DOHH2 (cell line): ENCODE results near the gene SLMAP.

Experiments
- H3F3A ChIP-seq: fragments of 200-600 bp; sonication (generic), shearing (Covaris generic); 2 replicates; pipeline ENCODE4 v1.6.0; 2016; ENCODE audit warnings: antibody characterized with exemption, mild to moderate bottlenecking; ENCODE audit not compliant: control insufficient read depth, insufficient read depth
- H3K27ac ChIP-seq: fragments of 200-600 bp; sonication (generic); 2 replicates; pipeline ENCODE4 v1.5.1; 2014; ENCODE audit warnings: low read depth, mild to moderate bottlenecking, low read length, moderate library complexity
- H3K27me3 ChIP-seq: fragments of 200-600 bp; sonication (generic); 2 replicates; pipeline ENCODE4 v1.6.1; 2014; ENCODE audit warnings: mild to moderate bottlenecking, low read length, mixed read lengths; ENCODE audit not compliant: control insufficient read depth
- H3K36me3 ChIP-seq: fragments of 200-600 bp; sonication (generic); 2 replicates; pipeline ENCODE4 v1.6.1; 2014; ENCODE audit warnings: mild to moderate bottlenecking, low read length, moderate library complexity, mixed read lengths; ENCODE audit not compliant: control insufficient read depth
- H3K4me1 ChIP-seq: fragments of 200-600 bp; sonication (generic); 2 replicates; pipeline ENCODE4 v1.6.1; 2014; ENCODE audit warnings: mild to moderate bottlenecking, low read length, mixed read lengths; ENCODE audit not compliant: control insufficient read depth
- H3K4me2 ChIP-seq: fragments of 200-600 bp; sonication (generic); 2 replicates; pipeline ENCODE4 v1.6.0; 2014; ENCODE audit warnings: mild to moderate bottlenecking, low read length, moderate library complexity
- H3K4me3 ChIP-seq: fragments of 200-600 bp; sonication (generic); 2 replicates; pipeline ENCODE4 v1.5.1; 2014; ENCODE audit warnings: mild to moderate bottlenecking, low read length, mixed read lengths
- H3K79me2 ChIP-seq: fragments of 200-600 bp; sonication (generic); 2 replicates; pipeline ENCODE4 v1.6.1; 2014; ENCODE audit warnings: mild to moderate bottlenecking, low read length, mixed read lengths; ENCODE audit not compliant: control insufficient read depth
- H3K9me2 ChIP-seq: fragments of 200-600 bp; sonication (generic); replicated peaks from 2 replicates; pipeline ENCODE4 v1.6.1; 2014; ENCODE audit warnings: mild to moderate bottlenecking, low read length, mixed read lengths; ENCODE audit not compliant: control insufficient read depth
- H3K9me3 ChIP-seq: fragments of 200-600 bp; sonication (generic); 2 replicates; pipeline ENCODE4 v1.6.1; 2014; ENCODE audit warnings: antibody characterized with exemption, low read length, mixed read lengths; ENCODE audit not compliant: control insufficient read depth, insufficient read depth
- H4K20me1 ChIP-seq: fragments of 200-600 bp; sonication (generic); 2 replicates; pipeline ENCODE4 v1.6.0; 2014; ENCODE audit warnings: low read depth, mild to moderate bottlenecking, antibody characterized with exemption, low read length, moderate library complexity; ENCODE audit not compliant: control insufficient read depth, insufficient read depth
- EZH2phosphoT487 ChIP-seq: fragments of 200-600 bp; sonication (generic); IDR thresholded peaks from 2 replicates; pipeline ENCODE4 v1.6.1; 2017; ENCODE audit warnings: borderline replicate concordance, mild to moderate bottlenecking, antibody characterized with exemption, low read length, moderate library complexity, mixed read lengths
- TF ChIP-seq, protein P1 (sequence below): fragments of 200-600 bp; sonication (generic); IDR thresholded peaks from one replicate; pipeline ENCODE4 v1.5.1; 2014; ENCODE audit warnings: antibody characterized with exemption, mild to moderate bottlenecking, low read depth, low read length; ENCODE audit not compliant: poor library complexity, severe bottlenecking

The SLMAP gene

DNA sequence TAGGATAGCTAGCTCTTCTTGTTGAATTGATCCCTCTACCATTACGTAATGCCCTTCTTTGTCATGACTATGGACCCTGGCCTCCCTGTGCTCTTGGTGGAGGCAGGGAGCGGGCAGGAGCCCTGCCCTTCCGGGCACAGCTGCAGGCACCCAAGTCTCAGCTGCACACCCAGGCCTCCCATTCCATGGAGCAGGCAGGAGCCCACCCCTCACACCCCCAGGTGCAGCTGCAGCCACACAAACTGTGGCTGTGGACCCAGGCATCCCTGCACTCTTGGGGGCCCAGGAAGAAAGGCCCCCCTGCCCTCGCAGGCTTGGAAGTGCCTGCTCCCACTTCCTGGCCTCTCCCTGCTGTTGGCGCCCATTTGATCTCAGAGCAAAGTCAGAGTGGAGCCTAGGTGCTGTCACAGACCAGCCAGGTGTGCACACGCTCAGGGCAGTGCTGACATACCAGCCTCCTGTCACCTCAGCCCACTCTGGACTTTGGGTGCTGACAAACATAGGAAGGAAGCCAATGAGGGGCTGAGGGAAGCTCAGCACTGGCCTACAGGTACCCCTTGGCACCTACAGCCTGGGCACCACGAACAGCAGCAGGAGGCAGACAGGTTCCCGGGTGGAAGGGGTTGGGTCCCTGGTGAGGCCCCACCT, 53.0 kb downstream of the SLMAP start:
- no peaks in the 10 kb centered on the region for H3K36me3 ChIP-seq
- H3K79me2 ChIP-seq = peaks cover 85% of the 10 kb centered on the region
- no peaks in the 10 kb centered on the region for H3K9me2 ChIP-seq
- TF ChIP-seq, protein P1, sequence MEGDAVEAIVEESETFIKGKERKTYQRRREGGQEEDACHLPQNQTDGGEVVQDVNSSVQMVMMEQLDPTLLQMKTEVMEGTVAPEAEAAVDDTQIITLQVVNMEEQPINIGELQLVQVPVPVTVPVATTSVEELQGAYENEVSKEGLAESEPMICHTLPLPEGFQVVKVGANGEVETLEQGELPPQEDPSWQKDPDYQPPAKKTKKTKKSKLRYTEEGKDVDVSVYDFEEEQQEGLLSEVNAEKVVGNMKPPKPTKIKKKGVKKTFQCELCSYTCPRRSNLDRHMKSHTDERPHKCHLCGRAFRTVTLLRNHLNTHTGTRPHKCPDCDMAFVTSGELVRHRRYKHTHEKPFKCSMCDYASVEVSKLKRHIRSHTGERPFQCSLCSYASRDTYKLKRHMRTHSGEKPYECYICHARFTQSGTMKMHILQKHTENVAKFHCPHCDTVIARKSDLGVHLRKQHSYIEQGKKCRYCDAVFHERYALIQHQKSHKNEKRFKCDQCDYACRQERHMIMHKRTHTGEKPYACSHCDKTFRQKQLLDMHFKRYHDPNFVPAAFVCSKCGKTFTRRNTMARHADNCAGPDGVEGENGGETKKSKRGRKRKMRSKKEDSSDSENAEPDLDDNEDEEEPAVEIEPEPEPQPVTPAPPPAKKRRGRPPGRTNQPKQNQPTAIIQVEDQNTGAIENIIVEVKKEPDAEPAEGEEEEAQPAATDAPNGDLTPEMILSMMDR = no peak
- TF ChIP-seq EZH2phosphoT487 = no peak
- no peak overlapping the region for H3K4me2 ChIP-seq
- H3K9me3 ChIP-seq = no peaks in the 10 kb centered on the region; the same call in 1 of the 2 replicates
- H3K27ac ChIP-seq = no peak overlapping the region
- no peaks in the 10 kb centered on the region for H3K27me3 ChIP-seq
- no peaks in the 10 kb centered on the region; the same call in 1 of the 2 replicates for H3F3A ChIP-seq
- no peaks in the 10 kb centered on the region for H3K4me1 ChIP-seq
- H4K20me1 ChIP-seq = no peaks in the 10 kb centered on the region
- H3K4me3 ChIP-seq = no peak overlapping the region

DNA sequence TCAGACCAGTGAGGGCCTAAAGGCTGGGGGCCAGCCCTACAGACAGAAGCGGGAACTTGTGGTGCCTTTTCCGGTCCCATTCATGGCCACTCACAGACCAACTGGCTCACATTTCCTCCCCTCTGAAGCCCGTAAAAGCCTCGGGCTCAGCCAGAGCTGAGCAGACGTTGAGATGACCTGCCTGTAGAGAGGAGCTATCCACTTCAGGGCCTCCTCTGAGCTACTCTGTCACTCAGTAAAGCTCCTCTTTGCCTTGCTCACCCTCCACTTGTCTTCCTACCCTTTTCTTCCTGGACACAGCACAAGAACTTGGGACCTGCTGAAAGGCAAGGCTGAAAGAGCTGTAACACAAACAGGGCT, 53.5 kb downstream of the SLMAP start:
- no peaks in the 10 kb centered on the region; the same call in 1 of the 2 replicates for H4K20me1 ChIP-seq
- H3K27me3 ChIP-seq = no peaks in the 10 kb centered on the region
- peaks cover 2% of the 10 kb centered on the region for H3K4me1 ChIP-seq
- H3K4me2 ChIP-seq = no peak overlapping the region
- H3K9me3 ChIP-seq = no peaks in the 10 kb centered on the region; the same call in 1 of the 2 replicates
- H3K36me3 ChIP-seq = no peaks in the 10 kb centered on the region
- H3K9me2 ChIP-seq = no peaks in the 10 kb centered on the region
- no peak overlapping the region for H3K27ac ChIP-seq
- no peak overlapping the region for H3K4me3 ChIP-seq
- no peaks in the 10 kb centered on the region; the same call in 1 of the 2 replicates for H3F3A ChIP-seq
- peaks cover 86% of the 10 kb centered on the region for H3K79me2 ChIP-seq
- no peak for TF ChIP-seq EZH2phosphoT487
- TF ChIP-seq, protein P1 = no peak

DNA sequence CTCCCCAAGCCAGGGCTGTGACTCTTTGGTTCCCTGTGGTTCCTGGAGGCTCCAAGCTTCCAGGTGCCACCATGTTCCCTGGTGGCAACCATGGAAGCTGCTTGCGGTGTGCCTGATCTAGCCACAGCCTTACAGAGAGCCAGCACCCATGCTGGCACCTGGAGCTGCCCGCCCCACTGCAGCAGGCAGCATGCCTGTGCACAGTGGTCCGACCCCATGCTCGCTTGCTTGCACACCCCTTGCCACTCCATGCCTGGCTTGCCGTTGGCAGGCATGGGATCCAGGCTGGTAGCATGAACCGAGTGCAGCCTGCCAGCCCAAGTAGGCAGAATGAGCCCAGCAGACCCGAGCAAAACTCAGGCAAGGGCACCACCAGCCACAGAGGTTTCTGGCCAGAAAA, 53.9 kb downstream of the SLMAP start:
- no peak overlapping the region for H3K4me3 ChIP-seq
- no peak overlapping the region for H3K4me2 ChIP-seq
- H3K9me2 ChIP-seq = no peaks in the 10 kb centered on the region
- no peaks in the 10 kb centered on the region; the same call in 1 of the 2 replicates for H3F3A ChIP-seq
- H3K79me2 ChIP-seq = peaks cover 87% of the 10 kb centered on the region
- H3K4me1 ChIP-seq = peaks cover 7% of the 10 kb centered on the region
- TF ChIP-seq EZH2phosphoT487 = no peak
- TF ChIP-seq, protein P1 = no peak
- H3K36me3 ChIP-seq = no peaks in the 10 kb centered on the region
- H3K27me3 ChIP-seq = no peaks in the 10 kb centered on the region
- H3K9me3 ChIP-seq = no peaks in the 10 kb centered on the region; the same call in 1 of the 2 replicates
- H3K27ac ChIP-seq = no peak overlapping the region
- H4K20me1 ChIP-seq = no peaks in the 10 kb centered on the region; the same call in 1 of the 2 replicates
